Measurements from ENCODE around the gene ZNF408.

The ZNF408 gene

GRCh38 chr11:46676436-46677158, 24.2 kb upstream of the ZNF408 start:
- DNase-seq: no peak

- no peak for DNase-seq
Observed at GRCh38 chr11:46677169-46677568, 23.7 kb upstream of the ZNF408 start.

- DNase-seq: no peak
Observed at GRCh38 chr11:46677991-46678740, 22.7 kb upstream of the ZNF408 start.

- no peak for DNase-seq
Observed at GRCh38 chr11:46678741-46679130, 22.1 kb upstream of the ZNF408 start.

- no peak for DNase-seq
Observed at GRCh38 chr11:46679241-46680163, 21.3 kb upstream of the ZNF408 start.

GRCh38 chr11:46680164-46680760, 20.6 kb upstream of the ZNF408 start:
- DNase-seq: no peak

GRCh38 chr11:46680815-46681214, 20.0 kb upstream of the ZNF408 start:
- DNase-seq: no peak

GRCh38 chr11:46681814-46682213, 19.0 kb upstream of the ZNF408 start:
- DNase-seq: no peak

GRCh38 chr11:46682773-46683752, 17.8 kb upstream of the ZNF408 start:
- DNase-seq: no peak

- peak in 1 of 2 experiments; percentile 12 for DNase-seq
Observed at GRCh38 chr11:46684367-46684766, 16.5 kb upstream of the ZNF408 start.

GRCh38 chr11:46686886-46687795, 13.7 kb upstream of the ZNF408 start:
- DNase-seq: no peak

- no peak for DNase-seq
Observed at GRCh38 chr11:46690702-46691101, 10.1 kb upstream of the ZNF408 start.

- DNase-seq: no peak
Observed at GRCh38 chr11:46692450-46692849, 8.4 kb upstream of the ZNF408 start.

GRCh38 chr11:46693597-46694012, 7.2 kb upstream of the ZNF408 start:
- no peak for DNase-seq

- DNase-seq: no peak
Observed at GRCh38 chr11:46694072-46694471, 6.8 kb upstream of the ZNF408 start.

GRCh38 chr11:46694607-46695006, 6.2 kb upstream of the ZNF408 start:
- DNase-seq: no peak

GRCh38 chr11:46695345-46696211, 5.3 kb upstream of the ZNF408 start:
- no peak for DNase-seq

- DNase-seq: no peak
Observed at GRCh38 chr11:46696212-46696558, 4.6 kb upstream of the ZNF408 start.

GRCh38 chr11:46697303-46697702, 3.5 kb upstream of the ZNF408 start:
- no peak for DNase-seq

GRCh38 chr11:46697723-46698122, 3.1 kb upstream of the ZNF408 start:
- DNase-seq: no peak

Data from cerebellar nuclear complex (tissue), 1 donor.